H1 (cell line): ENCODE measurements around the gene SLC26A6.

Source experiments
- CEBPB ChIP-seq: IDR thresholded peaks from 2 replicates; pipeline ENCODE4 v1.6.1; 2012; ENCODE audit warnings: low read depth, low read length
- POLR2A ChIP-seq, 2 experiments: IDR thresholded peaks; 1 replicate in 1 of 2; 2 replicates in 1 of 2; pipeline ENCODE4 v1.6.1; 2011; ENCODE audit warnings: low read depth in 2 of 2, low read length in 2 of 2, mild to moderate bottlenecking in 2 of 2; ENCODE audit errors: control extremely low read depth in 1 of 2
- POLR2AphosphoS5 ChIP-seq: IDR thresholded peaks from 2 replicates; pipeline ENCODE4 v1.6.1; 2011; ENCODE audit warnings: low read depth, low read length
- SIN3A ChIP-seq, 2 experiments: IDR thresholded peaks in 1 of 2; conservative IDR thresholded peaks in 1 of 2; 2 replicates each; pipeline ENCODE4 v1.6.1; 2011 to 2012; ENCODE audit warnings: low read length in 2 of 2, improper control_type of control experiment in 1 of 2, low read depth in 1 of 2, mild to moderate bottlenecking in 1 of 2
- TAF1 ChIP-seq: IDR thresholded peaks from 2 replicates; pipeline ENCODE4 v1.6.1; 2011; ENCODE audit warnings: mild to moderate bottlenecking, low read depth, low read length
- YY1 ChIP-seq: IDR thresholded peaks from 2 replicates; pipeline ENCODE4 v1.6.1; 2011; ENCODE audit warnings: low read depth, mild to moderate bottlenecking, low read length
- TF ChIP-seq, protein P1 (sequence below), 3 experiments: IDR thresholded peaks; 1 replicate in 2 of 3; 2 replicates in 1 of 3; pipeline versions ENCODE4 v1.5.1 to v1.6.1; 2011; ENCODE audit warnings: low read length in 3 of 3, mild to moderate bottlenecking in 3 of 3, inconsistent platforms in 2 of 3, low read depth in 1 of 3, moderate library complexity in 1 of 3; ENCODE audit not compliant: insufficient read depth in 1 of 3; ENCODE audit errors: control extremely low read depth in 1 of 3

DNA sequence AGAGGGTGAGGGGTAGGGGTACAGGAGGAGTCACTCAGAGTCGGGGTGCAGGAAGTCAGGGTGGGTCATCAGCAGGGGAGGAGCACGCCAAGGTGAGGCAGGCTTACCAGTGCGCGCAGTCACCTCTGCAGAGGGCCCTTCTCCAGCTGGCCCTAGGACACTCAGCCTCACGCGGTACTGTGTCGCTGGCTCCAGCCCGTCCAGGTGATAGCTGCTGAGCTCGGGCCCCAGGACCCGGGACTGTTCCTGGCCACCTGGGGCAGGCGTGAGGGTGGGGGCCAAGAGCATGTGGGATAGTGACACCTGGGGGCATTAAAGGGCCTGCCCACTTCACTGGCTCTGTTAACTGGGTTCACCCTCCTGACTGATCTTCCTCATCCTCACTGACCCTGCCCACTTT, 47.6 kb downstream of the SLC26A6 start:
- TF ChIP-seq POLR2A (IDR thresholded peaks at IDR 0.05; ENCODE audit: control extremely low read depth in 1 of 2, low read depth in 2 of 2, low read length in 2 of 2) (no peak), SIN3A (conservative IDR thresholded peaks at IDR 0.05 in 1 of 2, IDR thresholded peaks at IDR 0.05 in 1 of 2; ENCODE audit: low read depth in 1 of 2, low read length in 2 of 2) (no peak), CEBPB (no peak), TAF1 (no peak), POLR2AphosphoS5 (no peak), YY1 (no peak)
- TF ChIP-seq, protein P1, sequence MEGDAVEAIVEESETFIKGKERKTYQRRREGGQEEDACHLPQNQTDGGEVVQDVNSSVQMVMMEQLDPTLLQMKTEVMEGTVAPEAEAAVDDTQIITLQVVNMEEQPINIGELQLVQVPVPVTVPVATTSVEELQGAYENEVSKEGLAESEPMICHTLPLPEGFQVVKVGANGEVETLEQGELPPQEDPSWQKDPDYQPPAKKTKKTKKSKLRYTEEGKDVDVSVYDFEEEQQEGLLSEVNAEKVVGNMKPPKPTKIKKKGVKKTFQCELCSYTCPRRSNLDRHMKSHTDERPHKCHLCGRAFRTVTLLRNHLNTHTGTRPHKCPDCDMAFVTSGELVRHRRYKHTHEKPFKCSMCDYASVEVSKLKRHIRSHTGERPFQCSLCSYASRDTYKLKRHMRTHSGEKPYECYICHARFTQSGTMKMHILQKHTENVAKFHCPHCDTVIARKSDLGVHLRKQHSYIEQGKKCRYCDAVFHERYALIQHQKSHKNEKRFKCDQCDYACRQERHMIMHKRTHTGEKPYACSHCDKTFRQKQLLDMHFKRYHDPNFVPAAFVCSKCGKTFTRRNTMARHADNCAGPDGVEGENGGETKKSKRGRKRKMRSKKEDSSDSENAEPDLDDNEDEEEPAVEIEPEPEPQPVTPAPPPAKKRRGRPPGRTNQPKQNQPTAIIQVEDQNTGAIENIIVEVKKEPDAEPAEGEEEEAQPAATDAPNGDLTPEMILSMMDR (IDR thresholded peaks at IDR 0.05; ENCODE audit: control extremely low read depth in 1 of 3, insufficient read depth in 1 of 3, low read depth in 1 of 3, low read length in 3 of 3) = no peak
